NCI-H510A treated with DMSO at 0.1 percent for 48 hours (cell line): Measurements from ENCODE around the gene FAM229A.
A peak's percentile ranks its signal among the peaks of the same experiment; 100 is the strongest.
"Not testable (repeated sequence)": the region's sequence is repeated elsewhere in the genome, so short reads cannot be mapped to it uniquely, and the experiment has no call there.

ENCODE experiments used
- DNase-seq: peaks from one replicate; lab custom pipeline; 2025; lab: John Stamatoyannopoulos, UW

Gene FAM229A

GRCh38 chr1:32362474-32363313 lies at the start of gene FAM229A, which contains the start of gene TSSK3:
Gene FAM229A, minus strand, starts transcription at chr1:32362485. Its CDS starts 394 bp downstream, at chr1:32362091.
Gene TSSK3, plus strand, starts transcription at chr1:32362539. Its CDS starts 163 bp downstream, at chr1:32362702.
- DNase-seq, result no peak

GRCh38 chr1:32411261-32411660 lies 49.0 kb upstream of the FAM229A start:
- DNase-seq, result no peak

- DNase-seq, result no peak
Measured at GRCh38 chr1:32406629-32407111, 44.4 kb upstream of the FAM229A start.

- no peak for DNase-seq
Measured at GRCh38 chr1:32405672-32406467, 43.6 kb upstream of the FAM229A start.

- no peak for DNase-seq
Measured at GRCh38 chr1:32404946-32405345, 42.7 kb upstream of the FAM229A start.

GRCh38 chr1:32400876-32401631 lies 38.8 kb upstream of the FAM229A start:
- DNase-seq, result peak; percentile 26

GRCh38 chr1:32399843-32400242 lies 37.6 kb upstream of the FAM229A start:
- no peak for DNase-seq

- no peak for DNase-seq
Measured at GRCh38 chr1:32398401-32398800, 36.1 kb upstream of the FAM229A start.

GRCh38 chr1:32396524-32396923 lies 34.2 kb upstream of the FAM229A start:
- not testable (repeated sequence) for DNase-seq

GRCh38 chr1:32394890-32395432 lies 32.7 kb upstream of the FAM229A start:
- DNase-seq, result peak; percentile 41

- DNase-seq, result peak; percentile 93
Measured at GRCh38 chr1:32394141-32394889, 32.0 kb upstream of the FAM229A start, which contains the start of gene BSDC1. Gene BSDC1, minus strand, starts transcription at chr1:32394441. Its CDS starts 27 bp downstream, at chr1:32394414.

GRCh38 chr1:32393832-32394140 lies 31.5 kb upstream of the FAM229A start:
- DNase-seq, result no peak

GRCh38 chr1:32393136-32393535 lies 30.9 kb upstream of the FAM229A start:
- DNase-seq, result no peak

GRCh38 chr1:32392325-32392724 lies 30.0 kb upstream of the FAM229A start:
- DNase-seq, result no peak

GRCh38 chr1:32390904-32391870 lies 28.9 kb upstream of the FAM229A start:
- DNase-seq, result no peak

GRCh38 chr1:32388641-32389040 lies 26.4 kb upstream of the FAM229A start:
- no peak for DNase-seq

- no peak for DNase-seq
Measured at GRCh38 chr1:32386676-32387392, 24.5 kb upstream of the FAM229A start.

GRCh38 chr1:32380057-32380456 lies 17.8 kb upstream of the FAM229A start:
- DNase-seq, result no peak

GRCh38 chr1:32377541-32378220 lies 15.4 kb upstream of the FAM229A start:
- no peak for DNase-seq
